Uterus (tissue), 2 donors: Measurements from ENCODE around the gene MON1B.

Experiments used
- CTCF ChIP-seq, 4 experiments: fragments of 200-600 bp in 2 of 4; fragments of 450-650 bp in 2 of 4; sonication (generic) in 2 of 4; IDR thresholded peaks; one replicate each; pipeline ENCODE4 v1.5.1; 2016 to 2019; ENCODE audit warnings: antibody characterized with exemption in 4 of 4, mild to moderate bottlenecking in 2 of 4, moderate library complexity in 1 of 4
- POLR2A ChIP-seq, 2 donors: fragments of 450-650 bp; IDR thresholded peaks; one replicate each; pipeline ENCODE4 v1.6.1; 2016; ENCODE audit warnings: antibody characterized with exemption in 2 of 2, mild to moderate bottlenecking in 1 of 2, moderate library complexity in 1 of 2

GRCh38 chr16:77213542-77214106, 22.6 kb downstream of the MON1B start:
- TF ChIP-seq CTCF (IDR thresholded peaks at IDR 0.05) = no peak
- TF ChIP-seq POLR2A (IDR thresholded peaks at IDR 0.05) = no peak
